Keratinocyte (primary cell): ENCODE results near the gene ZNF320. TPM values are rescaled to one million over a fixed set of nuclear protein-coding genes. Genes with fewer than 3 reads are reported as not detected.

Experiments used
- DNase-seq: peaks from one replicate; pipeline ENCODE4 v3.0.0-alpha.2; 2011; ENCODE audit warnings: low read depth, missing footprints, low spot score
- FAIRE-seq: peaks from 2 replicates; lab custom pipeline; 2011; peaks lifted over from hg19 to GRCh38; lab: Jason Lieb, UNC
- H2AFZ ChIP-seq: 2 replicates; pipeline ENCODE4 v1.6.0; 2012; ENCODE audit warnings: low read length, control low read depth, inconsistent platforms; ENCODE audit not compliant: control insufficient read depth
- H3K27ac ChIP-seq: 2 replicates; pipeline ENCODE4 v1.5.1; 2011; ENCODE audit warnings: low read length; ENCODE audit not compliant: control insufficient read depth, insufficient read depth
- H3K27me3 ChIP-seq: 3 replicates; pipeline ENCODE4 v1.6.0; 2011; ENCODE audit warnings: low read length; ENCODE audit not compliant: control insufficient read depth, insufficient read depth; ENCODE audit errors: extremely low read depth
- H3K36me3 ChIP-seq, 2 experiments: 2 replicates in 1 of 2; 3 replicates in 1 of 2; pipeline ENCODE4 v1.5.1; 2011; ENCODE audit warnings: low read length in 2 of 2, mild to moderate bottlenecking in 1 of 2; ENCODE audit not compliant: control insufficient read depth in 2 of 2, insufficient read depth in 2 of 2; ENCODE audit errors: extremely low read depth in 1 of 2
- H3K4me1 ChIP-seq: 3 replicates; pipeline ENCODE4 v1.5.1; 2011; ENCODE audit warnings: low read length; ENCODE audit not compliant: control insufficient read depth, insufficient read depth; ENCODE audit errors: extremely low read depth
- H3K4me2 ChIP-seq: 3 replicates; pipeline ENCODE4 v1.6.0; 2011; ENCODE audit warnings: low read depth, low read length; ENCODE audit not compliant: control insufficient read depth, insufficient read depth; ENCODE audit errors: extremely low read depth
- H3K4me3 ChIP-seq, 3 experiments: fragments of 200-600 bp in 1 of 3; sonication (generic) in 1 of 3; 2 replicates in 2 of 3; 3 replicates in 1 of 3; pipeline ENCODE4 v1.5.1; 2011 to 2016; ENCODE audit warnings: low read length in 3 of 3, mild to moderate bottlenecking in 3 of 3, control low read depth in 2 of 3, inconsistent platforms in 1 of 3, low read depth in 1 of 3, mixed read lengths in 1 of 3, mixed run types in 1 of 3, moderate library complexity in 1 of 3; ENCODE audit not compliant: control insufficient read depth in 2 of 3, insufficient read depth in 2 of 3; ENCODE audit errors: extremely low read depth in 1 of 3
- H3K79me2 ChIP-seq: 2 replicates; pipeline ENCODE4 v1.6.0; 2012; ENCODE audit warnings: low read length; ENCODE audit not compliant: control insufficient read depth, insufficient read depth
- H3K9ac ChIP-seq: 3 replicates; pipeline ENCODE4 v1.6.0; 2011; ENCODE audit warnings: low read length; ENCODE audit not compliant: control insufficient read depth, insufficient read depth; ENCODE audit errors: extremely low read depth
- H3K9me1 ChIP-seq: 3 replicates; pipeline ENCODE4 v1.6.0; 2011; ENCODE audit warnings: low read length; ENCODE audit not compliant: control insufficient read depth, insufficient read depth; ENCODE audit errors: extremely low read depth
- H3K9me3 ChIP-seq: 2 replicates; pipeline ENCODE4 v1.5.1; 2012; ENCODE audit warnings: low read depth, low read length; ENCODE audit not compliant: control insufficient read depth
- H4K20me1 ChIP-seq: 3 replicates; pipeline ENCODE4 v1.6.0; 2011; ENCODE audit warnings: low read length; ENCODE audit not compliant: control insufficient read depth, insufficient read depth; ENCODE audit errors: extremely low read depth
- CTCF ChIP-seq, 3 experiments: IDR thresholded peaks in 1 of 3; conservative IDR thresholded peaks in 1 of 3; optimal IDR thresholded peaks in 1 of 3; 2 replicates in 2 of 3; 3 replicates in 1 of 3; pipeline versions ENCODE3 to v1.5.1; 2011; ENCODE audit warnings: low read length in 3 of 3, mild to moderate bottlenecking in 3 of 3, moderate library complexity in 2 of 3, control low read depth in 1 of 3, inconsistent platforms in 1 of 3; ENCODE audit not compliant: insufficient read depth in 2 of 3; ENCODE audit errors: extremely low read depth in 1 of 3
- EZH2 ChIP-seq: IDR thresholded peaks from one replicate; pipeline ENCODE4 v1.6.1; 2012; ENCODE audit warnings: inconsistent platforms, mild to moderate bottlenecking, low read length, moderate library complexity
- dilution Hi-C: fragments of 300-500 bp; cut with MboI; formaldehyde crosslinking; loops from one replicate; pipeline ENCODE4 v1.7.0; 2020; ENCODE audit warnings: low sequenced_read_pairs; ENCODE audit not compliant: extremely low pct_ligation_motif_present
- polyA plus RNA-seq, 5 experiments: library from polyadenylated mRNA; depleted of rRNA in 3 of 5; stranded (reverse) in 3 of 5; stranded (forward) in 1 of 5; unstranded in 1 of 5; fragments of >200 nt; gene quantifications; 1 replicate in 1 of 5; 2 replicates in 3 of 5; 3 replicates in 1 of 5; pipeline versions ENCODE4 v1.2.1 to v1.2.3, GENCODE V29; 2011 to 2012; ENCODE audit warnings: missing spikeins in 2 of 5, low read depth in 1 of 5, low replicate concordance in 1 of 5

ZNF320 gene
- polyA plus RNA-seq, 1 donor (not counting 4 experiments of a cell fraction or from before 2014, with no cell fraction given) = 12.5 TPM

GRCh38 chr19:52943884-52944643 is 46.6 kb upstream of the ZNF320 start:
- TF ChIP-seq EZH2 (no peak), CTCF (optimal IDR thresholded peaks at IDR 0.05 in 1 of 3, IDR thresholded peaks at IDR 0.05 in 1 of 3, conservative IDR thresholded peaks at IDR 0.05 in 1 of 3; ENCODE audit: extremely low read depth in 1 of 3, insufficient read depth in 2 of 3, low read length in 3 of 3) (no peak)
- H2AFZ ChIP-seq = no peak overlapping the region
- no peaks in the 10 kb centered on the region for H3K79me2 ChIP-seq
- H4K20me1 ChIP-seq = no peaks in the 10 kb centered on the region
- H3K9me3 ChIP-seq = peaks cover 19% of the 10 kb centered on the region
- no peaks in the 10 kb centered on the region for H3K27me3 ChIP-seq
- H3K4me2 ChIP-seq = no peak overlapping the region
- H3K9ac ChIP-seq = no peak overlapping the region
- dilution Hi-C loops = no loop called here
- DNase-seq = no peak
- FAIRE-seq = no peak
- no peaks in the 10 kb centered on the region for H3K9me1 ChIP-seq
- H3K27ac ChIP-seq = no peak overlapping the region
- no peaks in the 10 kb centered on the region for H3K36me3 ChIP-seq
- H3K4me3 ChIP-seq = no peak overlapping the region
- H3K4me1 ChIP-seq = no peaks in the 10 kb centered on the region

GRCh38 chr19:52943134-52943883 is 45.9 kb upstream of the ZNF320 start:
- Histone ChIP-seq H3K4me2 (peak overlapping the region; percentile 88), H3K4me1 (no peaks in the 10 kb centered on the region), H3K9me3 (peaks cover 15% of the 10 kb centered on the region), H3K27ac (no peak overlapping the region), H3K9ac (no peak overlapping the region), H3K4me3 (peak overlapping the region; percentile 38 to 70 (median 48)), H3K27me3 (no peaks in the 10 kb centered on the region), H2AFZ (peak overlapping the region; percentile 84), H3K9me1 (no peaks in the 10 kb centered on the region), H3K79me2 (no peaks in the 10 kb centered on the region), H4K20me1 (no peaks in the 10 kb centered on the region), H3K36me3 (no peaks in the 10 kb centered on the region)
- DNase-seq = no peak
- TF ChIP-seq EZH2 (no peak), CTCF (optimal IDR thresholded peaks at IDR 0.05 in 1 of 3, IDR thresholded peaks at IDR 0.05 in 1 of 3, conservative IDR thresholded peaks at IDR 0.05 in 1 of 3; ENCODE audit: extremely low read depth in 1 of 3, insufficient read depth in 2 of 3, low read length in 3 of 3) (no peak)
- dilution Hi-C loops = no loop called here
- no peak for FAIRE-seq
